Left lung (tissue), 10 donors: ENCODE data around the gene FAM120B. TPM values are rescaled to one million over a fixed set of nuclear protein-coding genes. Genes with fewer than 3 reads are reported as not detected.

ENCODE experiments used
- ATAC-seq: fragments of 200-7000 bp; cut with Tn5 transposase; one replicate; pipeline ENCODE4 v1.9.1; 2020; ENCODE audit warnings: moderate library complexity
- DNase-seq, 4 donors: peaks; one replicate each; pipeline ENCODE4 v3.0.0-alpha.2; 2013 to 2020
- H3K27ac ChIP-seq, 2 donors: fragments of 200-600 bp; sonication (generic) in 1 of 2; one replicate each; pipeline versions ENCODE4 v1.5.0 to v1.8.0; 2020 to 2021
- H3K27me3 ChIP-seq, 2 donors: fragments of 200-600 bp; sonication (generic) in 1 of 2; one replicate each; pipeline versions ENCODE4 v1.5.0 to v1.8.0; 2020 to 2021
- H3K36me3 ChIP-seq, 2 donors: fragments of 200-600 bp; sonication (generic) in 1 of 2; one replicate each; pipeline versions ENCODE4 v1.5.0 to v1.8.0; 2020 to 2021
- H3K4me1 ChIP-seq, 2 donors: fragments of 200-600 bp; one replicate each; pipeline ENCODE4 v1.8.0; 2021
- H3K4me3 ChIP-seq, 2 donors: fragments of 200-600 bp; sonication (generic) in 1 of 2; one replicate each; pipeline versions ENCODE4 v1.5.0 to v1.8.0; 2020 to 2021; ENCODE audit warnings: mild to moderate bottlenecking in 1 of 2
- H3K9me3 ChIP-seq, 2 donors: fragments of 200-600 bp; sonication (generic) in 1 of 2; one replicate each; pipeline versions ENCODE4 v1.5.0 to v1.8.0; 2020 to 2021
- intact Hi-C, 2 donors: fragments of 100-400 bp; cut with DNase I; formaldehyde crosslinking; loops; one replicate each; pipeline versions ENCODE4 v1.11.2 to v1.14.2; 2022
- polyA plus RNA-seq, 6 donors: library from polyadenylated mRNA; unstranded; fragments of 120-200 nt; gene quantifications; one replicate each; pipeline ENCODE4 v1.2.1, GENCODE V29; 2013; ENCODE audit not compliant: insufficient read length in 6 of 6
- total RNA-seq, 2 donors: library from RNA; stranded (reverse); fragmentation: NEBNext Ultra II Directional; extraction: Animal tissue kit (Norgen Biotek cat#: 25700); gene quantifications; one replicate each; pipeline ENCODE4 v1.2.1, GENCODE V29; 2021
- TF ChIP-seq, protein P1 (sequence below), 2 donors: fragments of 200-600 bp; sonication (generic) in 1 of 2; IDR thresholded peaks; one replicate each; pipeline versions ENCODE4 v1.5.0 to v1.8.0; 2021; ENCODE audit warnings: antibody characterized with exemption in 2 of 2
- donor health status: DM: no; HTN: yes; CAD: no.
- donor health status: DM: no; HTN: no; CAD: no.

FAM120B gene
- total and polyA plus RNA-seq, 8 donors = 26.6 to 37.7 (median 35.5) TPM

DNA sequence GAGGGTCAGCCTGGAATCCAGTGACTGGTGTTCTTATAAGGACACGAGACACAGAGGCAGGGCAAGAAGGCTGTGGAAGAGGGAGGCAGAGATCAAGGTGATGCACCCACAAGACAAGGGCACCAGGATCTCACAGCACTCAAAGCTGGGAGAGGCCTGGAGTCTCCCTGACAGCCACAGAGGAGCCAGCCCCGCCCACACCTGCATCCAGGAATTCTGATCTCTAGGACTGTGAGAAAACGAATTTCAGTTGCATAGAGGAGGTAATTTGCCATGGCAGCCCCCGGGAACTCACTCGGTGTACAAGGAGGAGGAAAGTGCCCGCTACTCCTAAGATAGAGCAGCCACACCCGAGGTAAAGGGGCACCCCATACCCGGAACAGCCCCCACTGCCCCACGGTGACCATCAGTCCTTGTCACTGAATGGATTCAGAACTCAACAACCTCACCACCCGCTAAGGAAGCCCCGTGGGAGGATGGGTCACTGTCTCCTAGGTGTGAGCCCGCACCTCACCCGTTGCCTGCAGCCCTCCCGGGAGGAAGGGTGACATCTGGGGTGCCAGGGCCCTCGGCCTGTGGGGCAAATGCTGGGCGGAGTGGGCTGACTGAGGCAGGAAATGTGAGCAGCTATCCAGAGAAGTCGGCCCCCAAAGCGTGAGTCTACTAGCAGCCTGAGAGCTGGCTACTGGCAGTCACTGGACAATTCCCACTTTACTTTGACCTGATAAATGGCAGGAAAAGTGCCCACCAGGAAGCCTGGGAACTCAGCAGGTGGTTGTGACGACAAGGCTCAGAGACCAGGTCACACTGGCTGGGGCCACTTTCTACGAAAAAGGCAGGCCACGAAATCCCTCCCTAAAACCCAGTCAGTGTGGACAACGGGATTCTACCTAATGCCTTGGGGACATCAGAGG is 38.1 kb upstream of the FAM120B start:
- intact Hi-C loops = no loop called here
- no peak overlapping the region for H3K27ac ChIP-seq
- no peak overlapping the region for H3K4me3 ChIP-seq
- H3K27me3 ChIP-seq = peaks cover 0 to 11% of the 10 kb centered on the region in 2 donors
- TF ChIP-seq, protein P1, sequence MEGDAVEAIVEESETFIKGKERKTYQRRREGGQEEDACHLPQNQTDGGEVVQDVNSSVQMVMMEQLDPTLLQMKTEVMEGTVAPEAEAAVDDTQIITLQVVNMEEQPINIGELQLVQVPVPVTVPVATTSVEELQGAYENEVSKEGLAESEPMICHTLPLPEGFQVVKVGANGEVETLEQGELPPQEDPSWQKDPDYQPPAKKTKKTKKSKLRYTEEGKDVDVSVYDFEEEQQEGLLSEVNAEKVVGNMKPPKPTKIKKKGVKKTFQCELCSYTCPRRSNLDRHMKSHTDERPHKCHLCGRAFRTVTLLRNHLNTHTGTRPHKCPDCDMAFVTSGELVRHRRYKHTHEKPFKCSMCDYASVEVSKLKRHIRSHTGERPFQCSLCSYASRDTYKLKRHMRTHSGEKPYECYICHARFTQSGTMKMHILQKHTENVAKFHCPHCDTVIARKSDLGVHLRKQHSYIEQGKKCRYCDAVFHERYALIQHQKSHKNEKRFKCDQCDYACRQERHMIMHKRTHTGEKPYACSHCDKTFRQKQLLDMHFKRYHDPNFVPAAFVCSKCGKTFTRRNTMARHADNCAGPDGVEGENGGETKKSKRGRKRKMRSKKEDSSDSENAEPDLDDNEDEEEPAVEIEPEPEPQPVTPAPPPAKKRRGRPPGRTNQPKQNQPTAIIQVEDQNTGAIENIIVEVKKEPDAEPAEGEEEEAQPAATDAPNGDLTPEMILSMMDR (IDR thresholded peaks at IDR 0.05) = no peak
- ATAC-seq (no peak), DNase-seq (peak in 1 of 4 donors; percentile 48)
- no peaks in the 10 kb centered on the region for H3K9me3 ChIP-seq
- no peaks in the 10 kb centered on the region for H3K36me3 ChIP-seq
- peaks cover 7 to 26% of the 10 kb centered on the region in 2 donors for H3K4me1 ChIP-seq

DNA sequence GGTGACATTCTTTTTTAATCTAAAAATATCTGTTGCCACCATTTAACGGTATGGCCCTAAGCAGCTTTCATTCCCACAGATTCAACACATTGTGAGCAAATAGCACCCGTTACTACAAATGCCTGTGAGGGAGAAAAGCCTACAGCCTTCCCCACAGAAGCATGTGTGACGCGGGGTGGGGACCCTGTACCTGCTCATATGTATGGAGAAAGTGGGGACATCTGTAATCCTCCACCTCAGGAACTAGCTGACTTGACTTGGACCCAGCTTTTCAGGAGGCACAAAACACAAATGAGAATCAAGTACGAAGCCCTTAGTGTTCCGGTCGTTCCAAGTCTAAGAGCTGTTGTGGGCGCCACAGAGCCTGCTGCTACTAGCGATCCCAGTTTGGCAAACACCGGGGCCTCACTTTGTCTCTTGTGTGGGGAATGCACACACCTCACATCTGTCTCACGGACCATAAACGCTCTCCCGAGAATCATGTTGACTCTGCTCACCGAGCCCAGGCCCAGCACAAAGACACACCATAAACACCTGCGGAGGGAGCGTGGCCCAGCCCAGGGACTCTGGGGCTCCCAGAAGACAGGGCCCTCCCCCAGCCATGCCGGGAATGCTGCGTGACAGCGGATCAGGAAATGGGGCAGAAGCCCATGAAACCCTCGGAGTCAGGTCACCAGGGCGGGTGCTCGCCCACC is 37.3 kb upstream of the FAM120B start:
- Histone ChIP-seq H3K9me3 (no peaks in the 10 kb centered on the region), H3K27me3 (peaks cover 0 to 18% of the 10 kb centered on the region in 2 donors), H3K4me3 (no peak overlapping the region), H3K4me1 (peaks cover 7 to 26% of the 10 kb centered on the region in 2 donors), H3K36me3 (no peaks in the 10 kb centered on the region), H3K27ac (no peak overlapping the region)
- ATAC-seq = no peak
- peak in 1 of 4 donors; percentile 81 for DNase-seq
- TF ChIP-seq, protein P1 (IDR thresholded peaks at IDR 0.05) = no peak
- intact Hi-C loops = no loop called here

DNA sequence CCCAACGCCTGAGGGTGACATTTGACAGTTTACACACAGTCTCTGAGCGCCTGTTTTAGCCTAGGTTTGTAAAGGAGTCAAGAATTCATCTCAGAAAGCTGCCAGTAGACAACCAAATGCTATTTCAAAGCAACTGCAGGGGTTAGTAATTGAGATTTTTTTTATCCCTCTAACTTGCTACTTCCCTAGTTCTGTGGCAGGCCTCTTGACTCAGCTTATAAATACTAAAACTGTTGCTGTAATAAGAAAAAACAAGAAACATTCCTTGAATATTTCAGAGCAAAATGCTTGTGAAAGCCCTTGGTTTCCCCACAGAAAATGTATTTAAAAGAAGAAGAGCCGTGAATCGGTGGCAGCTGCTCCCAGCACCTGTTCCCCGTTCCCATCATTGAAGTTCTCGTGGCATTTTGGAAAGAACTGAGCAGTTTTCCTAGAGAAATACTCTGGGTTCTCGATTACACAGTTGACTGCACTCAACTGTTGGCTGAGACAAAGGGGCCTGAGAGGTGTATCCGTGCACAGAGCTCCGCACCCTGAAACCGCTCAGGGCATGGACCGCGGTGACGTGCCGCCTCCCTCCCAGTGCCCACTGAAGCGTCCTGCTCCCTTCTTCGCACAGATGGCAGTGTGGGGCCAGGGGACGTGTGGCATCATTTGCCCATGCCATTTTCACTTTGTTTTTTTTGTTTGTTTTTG is 36.6 kb upstream of the FAM120B start:
- ATAC-seq = no peak
- TF ChIP-seq, protein P1 (IDR thresholded peaks at IDR 0.05) = no peak
- Histone ChIP-seq H3K4me3 (no peak overlapping the region), H3K27me3 (peaks cover 0 to 25% of the 10 kb centered on the region in 2 donors), H3K4me1 (peaks cover 7 to 26% of the 10 kb centered on the region in 2 donors), H3K36me3 (no peaks in the 10 kb centered on the region), H3K9me3 (no peaks in the 10 kb centered on the region), H3K27ac (no peak overlapping the region)
- intact Hi-C loops = no loop called here
- DNase-seq = peak in 1 of 4 donors; percentile 61

DNA sequence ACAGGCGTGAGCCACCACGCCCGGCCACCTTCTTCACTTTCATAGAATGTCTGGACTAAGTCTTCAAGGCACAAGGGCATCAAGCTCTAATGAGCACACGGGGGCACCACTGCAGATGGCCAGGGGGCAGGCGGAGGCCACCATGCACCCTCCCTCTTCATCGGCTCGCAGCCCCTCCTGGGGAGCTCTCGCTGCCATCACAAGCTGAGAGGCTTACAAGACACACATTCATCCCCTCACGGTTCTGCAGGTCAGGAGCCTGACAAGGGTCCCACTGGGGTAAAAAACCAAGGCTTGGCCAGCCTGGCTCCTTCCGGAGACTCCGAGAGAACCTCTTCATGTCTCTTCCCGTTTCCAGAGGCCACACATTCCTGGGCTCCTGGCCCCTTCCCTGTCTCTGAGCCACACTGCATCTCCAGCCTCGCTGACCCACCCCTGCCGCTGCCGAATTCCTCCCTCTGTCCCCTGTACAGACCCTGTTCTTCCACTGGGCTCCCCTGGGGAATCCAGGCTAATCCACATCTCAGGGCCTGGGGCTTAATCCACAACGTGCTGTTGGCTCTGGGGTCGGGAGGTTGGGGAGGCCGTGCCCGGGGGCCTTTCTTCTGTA is 35.5 kb upstream of the FAM120B start:
- ATAC-seq (no peak), DNase-seq (peak in 1 of 4 donors; percentile 47)
- intact Hi-C loops = no loop called here
- no peaks in the 10 kb centered on the region for H3K36me3 ChIP-seq
- no peak overlapping the region for H3K4me3 ChIP-seq
- peaks cover 0 to 28% of the 10 kb centered on the region in 2 donors for H3K27me3 ChIP-seq
- TF ChIP-seq, protein P1 (IDR thresholded peaks at IDR 0.05) = no peak
- H3K27ac ChIP-seq = no peak overlapping the region
- no peaks in the 10 kb centered on the region for H3K9me3 ChIP-seq
- H3K4me1 ChIP-seq = peaks cover under 1 to 21% of the 10 kb centered on the region in 2 donors
